RPMI8226 (cell line): ENCODE data around the gene HNRNPCL1.
A peak's percentile ranks its signal among the peaks of the same experiment; 100 is the strongest.
"Not testable (repeated sequence)": the region's sequence is repeated elsewhere in the genome, so short reads cannot be mapped to it uniquely, and the experiment has no call there.

Experiments used
- DNase-seq: peaks from one replicate; pipeline ENCODE4 v3.0.0-alpha.2; 2015

HNRNPCL1 gene

DNA sequence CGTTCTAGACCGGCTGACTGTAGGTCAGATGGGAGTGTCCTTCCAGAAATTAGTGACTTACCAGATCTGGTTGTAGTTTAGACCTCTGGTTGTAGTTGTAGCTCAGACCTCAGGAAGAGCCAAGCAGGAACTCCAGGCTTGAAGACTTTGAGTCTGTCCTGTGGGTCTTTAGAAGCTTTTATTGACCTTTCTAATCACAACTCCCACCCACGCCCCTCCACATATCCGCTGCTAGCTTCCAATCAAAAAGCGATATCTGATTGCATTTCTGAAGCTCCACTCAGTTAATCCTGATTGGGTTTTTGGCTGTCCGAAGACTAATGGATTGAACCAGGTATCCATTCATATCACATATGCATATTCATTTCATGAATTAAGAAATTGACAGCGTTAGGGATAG lies at the start of gene HNRNPCL1:
Gene HNRNPCL1, minus strand, starts transcription at position 101 of the 400 bp plus-strand sequence. CDS start 431 bp downstream, outside the sequence.
- DNase-seq: not testable (repeated sequence)

GRCh38 chr1:12898170-12898569 lies 49.6 kb upstream of the HNRNPCL1 start, which contains the start of gene PRAMEF10:
Gene PRAMEF10 (minus strand): TSS chr1:12898270. CDS start chr1:12895847, 2,423 bp downstream.
- not testable (repeated sequence) for DNase-seq

DNA sequence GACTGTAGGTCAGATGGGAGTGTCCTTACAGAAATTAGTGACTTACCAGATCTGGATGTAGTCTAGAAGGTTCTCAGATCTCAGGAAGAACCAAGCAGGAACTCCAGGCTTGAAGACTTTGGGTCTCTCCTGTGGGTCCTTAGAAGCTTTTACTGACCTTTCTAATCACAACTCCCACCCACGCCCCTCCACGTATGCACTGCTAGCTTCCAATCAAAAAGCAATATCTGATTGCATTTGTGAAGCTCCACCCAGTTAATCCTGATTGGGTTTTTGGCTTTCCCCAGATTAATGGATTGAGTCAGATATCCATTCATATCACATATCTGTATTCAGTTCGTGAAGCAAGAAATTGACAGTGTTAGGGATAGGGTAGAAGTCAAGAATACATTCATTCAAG lies 37.6 kb upstream of the HNRNPCL1 start, which contains the start of gene PRAMEF4:
Gene PRAMEF4, minus strand, starts transcription at position 101 of the 400 bp plus-strand sequence. CDS start 2,807 bp downstream, outside the sequence.
- not testable (repeated sequence) for DNase-seq

GRCh38 chr1:12878453-12878852 lies 29.9 kb upstream of the HNRNPCL1 start:
- peak; percentile 58 for DNase-seq

DNA sequence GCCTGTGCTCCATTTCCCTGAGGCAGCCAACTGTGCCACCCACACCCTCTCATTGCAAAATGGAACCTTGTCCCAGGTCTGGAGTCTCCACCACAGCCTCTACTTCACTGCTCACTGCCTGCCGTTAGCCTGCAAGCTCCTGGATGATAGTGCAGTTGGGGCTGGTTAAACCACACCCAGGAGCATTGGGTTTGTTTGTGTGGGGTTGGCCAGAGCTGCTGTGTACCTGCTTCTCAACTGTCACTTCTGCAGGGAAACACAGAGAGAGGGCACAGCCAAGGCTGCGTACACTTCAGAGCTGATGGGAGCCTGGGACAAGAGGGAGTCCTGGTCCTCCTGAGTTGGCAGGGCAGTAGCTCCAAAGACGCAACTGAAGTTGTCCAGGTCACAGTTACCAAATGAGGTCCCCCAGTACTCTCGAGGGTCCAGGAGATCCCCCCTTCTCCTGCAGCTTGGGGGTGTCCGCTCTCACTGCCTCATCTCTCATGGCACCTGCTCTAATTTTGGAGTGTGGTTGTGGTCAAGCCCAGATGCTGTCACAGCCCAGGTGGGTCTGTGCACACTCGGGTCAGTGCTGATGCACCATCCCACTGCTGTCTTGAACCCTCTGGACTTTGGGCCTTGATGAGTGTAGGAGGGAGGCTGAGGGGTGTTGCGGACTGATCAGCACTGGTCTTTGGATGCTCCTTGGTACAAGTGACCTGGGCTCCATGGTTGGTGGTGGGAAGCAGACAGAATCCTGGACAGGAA lies 14.8 kb upstream of the HNRNPCL1 start:
- DNase-seq: peak; percentile 44

DNA sequence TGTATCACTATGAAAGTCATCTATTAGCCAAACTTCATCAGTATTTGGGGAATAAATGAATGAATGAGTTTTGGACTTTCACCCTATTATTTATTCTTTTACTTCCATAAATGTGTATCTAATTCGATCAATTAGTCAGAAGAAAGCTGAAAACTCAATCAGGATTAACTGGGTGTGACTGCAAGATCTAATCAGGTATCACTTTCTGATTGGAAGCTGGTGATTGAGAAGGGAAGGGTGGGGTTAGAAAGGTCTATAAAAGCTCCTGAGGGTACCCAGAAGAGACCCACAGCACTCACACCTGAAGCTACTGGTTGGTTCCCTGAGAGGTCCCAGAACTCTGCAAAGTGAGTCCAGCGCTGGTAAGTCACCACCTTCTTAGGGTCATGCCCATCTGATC lies 8.3 kb upstream of the HNRNPCL1 start, which contains the start of gene PRAMEF2:
Gene PRAMEF2, plus strand, starts transcription at position 301 of the 400 bp plus-strand sequence. CDS start 1,924 bp downstream, outside the sequence.
- DNase-seq: not testable (repeated sequence)

DNA sequence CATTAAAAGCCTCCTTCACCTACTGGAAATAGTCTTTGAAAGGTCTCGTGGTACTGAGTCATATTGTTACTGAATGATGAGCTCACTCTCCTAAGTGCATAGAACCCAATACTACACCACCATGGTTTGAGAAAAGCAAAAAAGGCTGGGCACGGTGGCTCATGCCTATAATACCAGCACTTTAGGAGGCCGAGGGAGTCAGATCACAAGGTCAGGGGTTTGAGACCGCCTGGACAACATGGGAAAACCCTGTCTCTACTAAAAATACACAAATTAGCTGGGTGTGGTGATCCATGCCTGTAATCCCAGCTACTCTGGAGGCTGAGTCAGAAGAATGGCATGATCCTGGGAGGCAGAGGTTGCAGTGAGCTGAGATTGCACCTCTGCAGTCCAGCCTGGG lies 3.3 kb upstream of the HNRNPCL1 start:
- no peak for DNase-seq

DNA sequence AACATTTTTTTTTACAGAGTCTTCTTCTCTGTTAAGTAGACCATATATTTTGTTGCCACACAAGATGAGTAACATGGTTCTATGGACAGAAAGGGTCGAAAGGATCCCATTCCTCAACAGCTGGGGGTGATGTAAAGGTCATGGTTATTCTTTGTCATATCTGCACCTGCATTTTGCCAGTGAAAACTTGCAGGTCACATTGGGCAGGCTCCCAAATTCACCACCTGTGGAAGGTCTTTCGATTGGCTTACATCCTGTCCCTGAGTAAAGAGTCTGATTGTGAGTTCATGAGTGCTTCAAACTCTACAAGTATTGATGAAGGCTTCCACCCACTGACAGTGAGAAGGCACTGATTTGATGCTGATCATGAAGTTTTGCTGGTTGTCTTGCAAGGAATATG lies 15.3 kb downstream of the HNRNPCL1 start:
- peak; percentile 96 for DNase-seq

DNA sequence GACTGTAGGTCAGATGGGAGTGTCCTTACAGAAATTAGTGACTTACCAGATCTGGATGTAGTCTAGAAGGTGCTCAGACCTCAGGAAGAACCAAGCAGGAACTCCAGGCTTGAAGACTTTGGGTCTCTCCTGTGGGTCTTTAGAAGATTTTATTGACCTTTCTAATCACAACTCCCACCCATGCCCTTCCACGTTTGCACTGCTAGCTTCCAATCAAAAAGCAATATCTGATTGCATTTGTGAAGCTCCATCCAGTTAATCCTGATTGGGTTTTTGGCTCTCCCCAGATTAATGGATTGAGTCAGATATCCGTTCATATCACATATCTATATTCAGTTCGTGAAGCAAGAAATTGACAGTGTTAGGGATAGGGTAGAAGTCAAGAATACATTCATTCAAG lies 17.2 kb downstream of the HNRNPCL1 start, which contains the start of gene PRAMEF11:
Gene PRAMEF11, minus strand, starts transcription at position 101 of the 400 bp plus-strand sequence. CDS start 2,621 bp downstream, outside the sequence.
- not testable (repeated sequence) for DNase-seq

DNA sequence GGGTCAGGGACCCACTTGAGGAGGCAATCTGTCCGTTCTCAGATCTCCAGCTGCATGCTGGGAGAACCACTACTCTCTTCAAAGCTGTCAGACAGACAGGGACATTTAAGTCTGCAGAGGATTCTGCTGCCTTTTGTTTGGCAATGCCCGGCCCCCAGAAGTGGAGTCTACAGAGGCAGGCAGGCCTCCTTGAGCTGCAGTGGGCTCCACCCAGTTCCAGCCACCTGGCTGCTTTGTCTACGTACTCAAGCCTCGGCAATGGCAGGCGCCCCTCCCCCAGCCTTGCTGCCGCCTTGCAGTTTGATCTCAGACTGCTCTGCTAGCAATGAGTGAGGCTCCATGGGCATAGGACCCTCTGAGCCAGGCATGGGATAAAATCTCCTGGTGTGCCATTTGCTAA lies 29.5 kb downstream of the HNRNPCL1 start:
- DNase-seq: peak; percentile 78

DNA sequence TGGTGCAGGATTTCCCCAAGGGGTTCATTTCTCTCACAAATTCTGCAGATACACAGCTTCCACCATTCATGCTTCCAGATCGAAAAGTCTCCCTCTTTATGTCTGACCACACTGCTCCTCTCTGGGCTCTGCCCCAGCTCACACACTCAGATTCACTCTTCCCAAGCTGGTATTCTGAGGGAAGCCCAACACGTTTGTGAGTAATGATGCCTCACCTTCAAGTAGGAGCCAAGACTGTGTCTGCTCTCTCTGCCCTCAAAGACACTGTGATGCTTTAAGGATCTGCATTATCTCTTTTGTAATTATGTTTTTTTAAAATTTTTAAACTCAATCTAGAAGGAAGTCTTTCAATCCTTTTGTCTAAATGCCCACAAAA lies 37.1 kb downstream of the HNRNPCL1 start:
- no peak for DNase-seq

DNA sequence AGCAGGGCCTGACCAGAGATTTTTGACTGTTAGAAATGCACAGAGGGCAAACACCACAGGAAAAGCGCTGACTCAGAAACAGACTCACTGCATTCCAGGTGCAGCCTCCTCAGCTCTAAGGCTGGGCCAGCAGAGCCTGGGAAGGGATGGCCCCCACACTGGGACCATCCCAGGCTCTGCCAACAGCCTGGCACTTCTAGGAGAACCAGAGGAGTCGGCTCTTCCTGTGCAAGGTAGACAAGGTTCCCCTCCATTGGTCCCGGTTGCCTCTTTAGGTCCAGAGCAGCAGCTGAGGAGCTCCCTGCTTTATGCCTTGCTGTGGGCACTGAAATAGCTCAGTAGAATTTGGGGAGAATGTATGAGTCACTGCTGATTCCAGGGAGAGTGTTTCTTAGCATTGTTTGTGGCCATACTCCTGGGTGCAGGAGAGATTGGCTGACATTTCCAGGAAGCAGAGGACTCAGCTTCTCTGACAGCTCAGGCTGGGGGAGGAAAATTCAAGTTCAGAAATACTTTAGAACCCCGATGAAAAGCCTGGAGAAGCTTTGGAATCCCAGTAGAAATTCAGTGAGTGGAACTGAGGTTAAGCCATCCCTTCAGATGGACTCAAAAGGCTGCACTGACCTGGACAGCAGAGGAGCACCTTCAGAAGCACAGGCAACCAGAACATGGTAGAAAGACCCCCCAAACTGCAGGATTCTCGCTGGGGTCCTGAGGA lies 37.7 kb downstream of the HNRNPCL1 start:
- DNase-seq: peak; percentile 81

DNA sequence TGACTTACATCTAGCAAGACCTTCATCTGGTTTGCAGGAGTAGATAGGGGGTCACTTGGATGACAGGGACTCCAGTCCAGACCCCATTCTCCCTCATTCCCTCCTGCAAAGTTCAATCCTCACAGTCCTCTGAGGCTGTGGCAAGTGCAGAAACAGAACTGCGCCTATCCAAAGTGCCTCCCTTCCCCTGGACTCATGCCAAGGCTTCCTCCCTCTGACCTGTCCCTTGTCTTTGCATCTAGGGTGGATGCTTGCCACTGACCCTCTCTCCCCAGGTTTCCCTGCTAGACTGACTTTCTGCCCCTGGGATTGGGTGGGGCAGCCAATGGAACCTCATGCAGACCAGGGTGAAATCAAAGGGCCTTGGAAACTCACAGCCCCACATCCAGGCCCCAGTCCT lies 38.6 kb downstream of the HNRNPCL1 start:
- DNase-seq: peak; percentile 58

- DNase-seq: peak; percentile 55
These were observed 48.8 kb downstream of the HNRNPCL1 start for GRCh38 chr1:12799730-12800129.

GRCh38 chr1:12798911-12799310 lies 49.6 kb downstream of the HNRNPCL1 start:
- DNase-seq: no peak
